Right renal cortex interstitium (tissue), 3 donors: ENCODE data around the gene USP50. TPM values are rescaled to one million over a fixed set of nuclear protein-coding genes. Genes with fewer than 3 reads are reported as not detected.
"Not testable (repeated sequence)": the region's sequence is repeated elsewhere in the genome, so short reads cannot be mapped to it uniquely, and the experiment has no call there.

Source experiments
- DNase-seq, 3 donors: peaks; one replicate each; pipeline ENCODE4 v3.0.0-alpha.2; 2013; ENCODE audit warnings: low read depth in 3 of 3, low spot score in 2 of 3
- polyA plus RNA-seq, 3 donors: library from polyadenylated mRNA; unstranded; fragments of 120-200 nt; gene quantifications; one replicate each; pipeline ENCODE4 v1.2.1, GENCODE V29; 2013; ENCODE audit not compliant: insufficient read length in 3 of 3

USP50 gene
- polyA plus RNA-seq, 3 donors = 0.85 to 1.5 (median 1.4) TPM

DNA sequence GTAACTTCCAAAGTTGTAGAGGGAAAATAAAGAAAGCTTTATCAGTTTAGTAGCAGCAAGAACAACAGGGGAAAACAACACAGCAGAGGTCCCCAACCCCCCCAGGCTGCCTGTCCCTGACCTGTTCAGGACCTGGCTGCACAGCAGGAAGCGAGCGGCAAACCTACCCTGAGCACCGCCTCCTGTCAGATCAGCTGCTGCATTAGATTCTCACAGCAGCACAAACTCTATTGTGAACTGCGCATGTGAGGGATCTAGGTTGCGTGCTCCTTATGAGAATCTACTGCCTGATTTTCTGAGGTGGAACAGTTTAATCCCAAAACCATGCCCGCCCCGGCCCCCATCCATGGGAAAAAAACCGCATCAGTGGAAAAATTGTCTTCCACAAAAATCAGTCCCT lies 40.3 kb downstream of the USP50 start:
- DNase-seq = peak in 1 of 3 donors; percentile 15

DNA sequence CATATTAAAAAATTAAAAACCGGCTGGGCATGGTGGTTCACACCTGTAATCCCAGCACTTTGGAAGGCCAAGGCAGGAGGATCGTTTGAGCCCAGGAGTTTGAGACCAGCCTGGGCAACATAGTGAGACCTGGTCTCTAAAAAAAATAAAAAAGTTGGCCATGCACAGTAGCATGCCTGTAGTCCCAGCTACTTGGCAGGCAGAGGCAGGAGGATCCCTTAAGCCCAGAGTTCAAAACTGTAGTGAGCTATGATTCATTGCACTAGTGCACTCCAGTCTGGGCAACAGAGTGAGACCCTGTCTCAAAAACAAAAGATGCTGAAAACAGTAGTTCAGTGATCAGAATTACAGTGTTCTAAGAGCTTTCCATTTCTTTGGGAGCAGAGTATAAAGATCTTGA lies 40.8 kb downstream of the USP50 start:
- not testable (repeated sequence) for DNase-seq

- DNase-seq = no peak
Observed at GRCh38 chr15:50503144-50503543, 43.3 kb downstream of the USP50 start.

- DNase-seq = no peak
Observed at GRCh38 chr15:50501815-50502214, 44.7 kb downstream of the USP50 start.

DNA sequence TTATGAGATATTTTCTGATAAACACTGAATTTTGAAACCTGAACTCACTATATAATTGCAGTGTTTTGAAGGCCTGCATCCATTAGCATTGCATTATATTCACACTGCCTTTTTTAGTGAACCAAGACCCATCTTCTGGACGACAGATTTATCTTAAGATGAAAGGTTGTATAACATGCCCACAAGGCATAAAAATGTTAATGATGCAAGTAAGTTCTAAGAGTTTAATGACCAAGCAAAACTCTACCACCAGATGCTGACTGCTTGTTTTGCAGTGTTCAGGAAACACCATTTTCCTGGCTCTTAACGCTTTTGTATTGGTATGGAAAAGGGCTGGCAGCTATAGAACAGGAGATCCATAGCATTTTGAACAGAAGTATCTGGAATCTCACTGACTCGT lies 46.1 kb downstream of the USP50 start:
- DNase-seq = no peak

DNA sequence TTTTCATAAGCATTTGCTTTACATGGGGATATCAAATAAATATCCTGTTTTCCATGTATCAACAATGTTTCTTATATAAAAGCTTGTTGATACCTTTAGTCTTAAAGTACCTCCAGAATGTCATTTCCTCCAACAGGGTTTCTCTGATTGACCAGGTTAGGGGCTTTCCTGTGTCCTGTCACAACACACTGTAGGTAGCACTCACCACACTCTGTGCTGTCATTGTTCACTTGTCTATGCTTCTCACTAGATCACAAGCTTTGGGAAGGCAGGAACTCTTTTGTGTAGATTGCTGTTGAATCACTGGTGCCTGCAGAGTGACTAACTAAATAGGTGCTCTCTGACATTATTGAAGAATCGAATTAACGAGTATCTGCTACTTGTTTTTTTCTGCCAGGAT lies 49.8 kb downstream of the USP50 start:
- no peak for DNase-seq

GRCh38 chr15:50494547-50494946 lies 51.9 kb downstream of the USP50 start:
- not testable (repeated sequence) for DNase-seq

- no peak for DNase-seq
Observed at GRCh38 chr15:50493625-50494024, 52.8 kb downstream of the USP50 start.

GRCh38 chr15:50487287-50487686 lies 59.2 kb downstream of the USP50 start:
- no peak for DNase-seq

DNA sequence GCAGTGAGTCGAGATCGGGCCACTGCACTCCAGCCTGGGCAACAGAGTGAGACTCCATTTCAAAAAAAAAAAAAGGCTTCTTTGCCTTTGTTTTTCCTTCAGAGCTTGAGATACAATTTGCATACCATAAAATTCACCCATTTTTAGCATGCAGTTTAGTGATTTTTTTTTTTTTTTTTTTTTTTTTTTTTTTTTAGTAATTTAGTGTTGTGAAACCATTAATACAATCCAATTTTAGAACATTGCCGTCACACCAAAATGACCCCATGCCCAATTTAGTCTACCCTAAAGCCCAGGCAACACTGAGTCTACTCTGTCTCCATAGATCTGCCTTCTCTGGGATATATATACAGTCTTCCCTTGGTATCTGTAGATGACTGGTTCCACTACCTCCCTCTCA lies 61.1 kb downstream of the USP50 start:
- no peak for DNase-seq

DNA sequence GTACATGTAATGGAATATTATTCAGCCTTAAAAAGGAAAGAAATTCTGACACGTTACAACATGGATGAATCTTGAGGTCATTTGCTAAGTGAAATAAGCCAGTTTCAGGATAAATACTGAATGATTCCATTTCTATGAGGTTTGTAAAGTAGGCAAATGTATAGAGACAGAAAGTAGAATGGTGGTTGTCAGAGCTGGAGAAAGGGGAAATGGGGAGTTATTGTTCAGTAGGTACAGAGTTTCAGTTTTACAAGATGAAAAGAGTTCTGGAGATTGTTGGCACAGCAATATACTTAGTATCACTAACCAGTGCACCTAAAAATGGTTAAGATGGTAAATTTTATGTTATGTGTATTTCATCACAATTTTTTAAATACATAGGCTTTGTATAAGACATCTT lies 61.7 kb downstream of the USP50 start:
- DNase-seq = no peak

DNA sequence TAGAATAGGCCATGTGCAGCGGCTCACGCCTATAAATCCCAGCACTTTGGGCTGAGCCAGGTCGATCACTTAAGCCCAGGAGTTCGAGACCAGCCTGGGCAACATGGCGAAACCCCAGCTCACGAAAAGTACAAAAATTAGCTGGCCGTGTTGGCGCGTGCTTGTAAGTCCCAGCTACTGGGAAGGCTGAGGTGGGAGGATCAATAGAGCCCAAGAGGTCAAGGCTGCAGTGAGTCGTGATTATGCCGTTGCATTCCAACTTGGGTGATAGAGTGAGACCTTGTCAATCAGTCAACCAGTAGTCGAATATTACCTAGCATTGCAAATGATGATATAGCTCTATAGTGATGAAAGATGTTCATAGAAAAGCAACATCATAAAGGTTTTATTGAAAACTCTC lies 70.3 kb downstream of the USP50 start:
- no peak for DNase-seq

DNA sequence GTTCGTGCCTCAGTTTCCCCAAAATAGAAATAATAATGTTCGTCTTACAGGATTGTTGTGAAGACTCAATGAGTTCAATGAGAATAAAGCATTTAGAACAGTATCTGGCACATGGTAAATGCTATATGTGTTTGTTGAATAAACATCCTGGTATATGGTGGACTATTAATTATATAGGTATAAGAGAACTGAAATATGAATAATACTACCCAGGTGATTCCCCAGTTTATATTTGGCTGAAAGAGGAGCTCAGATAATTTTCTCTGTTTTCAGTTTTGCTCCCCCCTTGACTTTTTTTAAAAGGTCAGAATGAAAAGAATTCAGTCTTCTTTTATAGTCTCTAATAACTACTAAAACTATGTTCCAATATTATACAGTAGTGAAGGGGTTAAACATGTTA lies 75.4 kb downstream of the USP50 start:
- no peak for DNase-seq

DNA sequence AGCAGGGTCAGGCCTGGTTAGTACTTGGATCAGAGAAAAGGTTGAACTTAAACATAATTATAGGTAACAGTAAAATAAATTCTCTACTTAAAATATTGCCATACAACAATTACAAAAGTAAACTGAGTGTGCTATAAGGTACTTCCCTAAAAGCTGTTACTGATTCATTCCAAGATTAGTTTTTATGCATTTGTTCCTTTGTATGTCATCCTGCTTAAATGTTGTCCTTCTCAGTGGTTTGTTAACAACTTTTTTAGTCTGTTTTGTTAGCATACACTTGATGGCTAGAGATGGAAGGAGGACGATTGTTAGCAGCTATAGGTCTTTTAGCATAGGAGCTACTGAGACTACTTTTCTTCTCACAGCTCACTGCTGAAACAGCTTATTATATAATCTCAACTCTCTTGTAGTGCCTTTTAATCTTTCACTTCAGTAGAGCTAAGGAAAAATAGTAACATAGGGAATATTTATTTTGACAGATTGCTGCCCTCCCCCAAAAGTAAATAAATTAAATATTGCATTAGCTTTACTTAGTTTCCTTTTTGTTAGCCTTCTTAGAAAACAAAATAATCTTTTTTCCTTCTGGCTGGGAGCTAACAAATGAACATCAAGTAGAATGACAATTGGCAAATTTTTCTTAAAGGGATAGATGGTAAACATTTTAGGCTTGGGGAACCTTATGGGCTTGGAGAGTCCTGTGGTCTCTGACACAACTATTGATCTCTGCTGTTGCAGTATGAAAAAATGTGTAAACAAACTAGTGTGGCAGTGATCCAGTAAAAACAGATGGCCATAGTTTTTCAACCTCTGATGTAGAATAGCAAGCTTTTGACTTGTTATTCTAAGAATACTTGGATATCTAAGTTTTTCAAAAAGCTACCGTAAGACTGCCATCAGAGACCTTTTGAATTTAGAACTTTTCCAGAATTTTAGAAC lies 82.8 kb downstream of the USP50 start:
- DNase-seq = no peak

- DNase-seq = no peak
Observed at GRCh38 chr15:50458348-50459112, 87.9 kb downstream of the USP50 start.

- DNase-seq = no peak
Observed at GRCh38 chr15:50452927-50453326, 93.5 kb downstream of the USP50 start.

Other genes with a start within 250 kb of the USP50 start
- 10 to 100 TPM; 31.5 to 34.9 (median 33.7) TPM for gene GABPB1, start 191.5 kb downstream of the USP50 start, polyA plus RNA-seq
- 10 to 100 TPM; 59.3 to 68.3 (median 59.8) TPM for gene USP8, start 122.3 kb downstream of the USP50 start, polyA plus RNA-seq
- gene TRPM7, start 140.1 kb upstream of the USP50 start, polyA plus RNA-seq = 10 to 100 TPM; 45.9 to 50.1 (median 48.5) TPM
- gene SPPL2A, start 219.0 kb upstream of the USP50 start, polyA plus RNA-seq = 100 to 1,000 TPM; 108 to 132 (median 108) TPM